ENCODE data around the gene EPAS1.

GRCh38 chr2:46393347-46393820 is 96.2 kb downstream of the EPAS1 start:
- TF ChIP-seq EZH2 (IDR thresholded peaks at IDR 0.05) (no peak), CTCF (IDR thresholded peaks at IDR 0.05) (no peak)
